LNCaP clone FGC (cell line): ENCODE results near the gene ANKRD16.
"Not testable (repeated sequence)": the region's sequence is repeated elsewhere in the genome, so short reads cannot be mapped to it uniquely, and the experiment has no call there.

Experiments
- DNase-seq: peaks from one replicate; pipeline ENCODE4 v3.0.0-alpha.2; 2011; ENCODE audit warnings: low read depth
- H3K4me3 ChIP-seq: 2 replicates; pipeline ENCODE4 v1.5.1; 2011; ENCODE audit warnings: mild to moderate bottlenecking, low read depth, low read length, control low read depth
- CTCF ChIP-seq: IDR thresholded peaks from 2 replicates; pipeline ENCODE4 v1.5.1; 2012; ENCODE audit warnings: mild to moderate bottlenecking; ENCODE audit not compliant: control insufficient read depth, insufficient read depth; ENCODE audit errors: extremely low read depth

ANKRD16 gene

GRCh38 chr10:5840314-5841307, 49.1 kb downstream of the ANKRD16 start:
- no peak overlapping the region for H3K4me3 ChIP-seq
- TF ChIP-seq CTCF = no peak
- no peak for DNase-seq

- not testable (repeated sequence) for DNase-seq, H3K4me3 ChIP-seq
These were observed 53.5 kb downstream of the ANKRD16 start for GRCh38 chr10:5836181-5836580.

GRCh38 chr10:5835446-5836095, 54.1 kb downstream of the ANKRD16 start:
- DNase-seq = no peak
- no peak for TF ChIP-seq CTCF
- no peak overlapping the region for H3K4me3 ChIP-seq

GRCh38 chr10:5833814-5834213, 55.9 kb downstream of the ANKRD16 start:
- no peak for TF ChIP-seq CTCF
- DNase-seq = no peak
- H3K4me3 ChIP-seq = no peak overlapping the region

- peak; percentile 52 for DNase-seq
- TF ChIP-seq CTCF = no peak
- no peak overlapping the region for H3K4me3 ChIP-seq
These were observed 56.7 kb downstream of the ANKRD16 start for GRCh38 chr10:5832946-5833345.

- H3K4me3 ChIP-seq = no peak overlapping the region
- DNase-seq = no peak
- no peak for TF ChIP-seq CTCF
These were observed 58.3 kb downstream of the ANKRD16 start for GRCh38 chr10:5831446-5831782.

GRCh38 chr10:5830629-5831445, 58.9 kb downstream of the ANKRD16 start:
- no peak for DNase-seq
- no peak overlapping the region for H3K4me3 ChIP-seq
- TF ChIP-seq CTCF = no peak
